Brain microvascular endothelial cell (primary cell): Measurements from ENCODE around the gene PTH2R.

Experiments
- DNase-seq: peaks from one replicate; pipeline ENCODE4 v3.0.0-alpha.2; 2020
- H3K27ac ChIP-seq: fragments of 250-450 bp; sonication (Bioruptor Pico); 2 replicates; pipeline ENCODE4 v1.5.1; 2020; ENCODE audit warnings: mild to moderate bottlenecking, moderate library complexity
- H3K27me3 ChIP-seq: fragments of 250-450 bp; sonication (Bioruptor Pico); replicated peaks from 2 replicates; pipeline ENCODE4 v1.5.1; 2020; ENCODE audit warnings: mild to moderate bottlenecking
- H3K36me3 ChIP-seq: fragments of 250-450 bp; sonication (Bioruptor Pico); replicated peaks from 2 replicates; pipeline ENCODE4 v1.5.1; 2020; ENCODE audit warnings: mild to moderate bottlenecking
- H3K4me3 ChIP-seq: 2 replicates; pipeline ENCODE4 v1.5.1; 2011; ENCODE audit warnings: low read depth, mild to moderate bottlenecking, control low read depth, low read length, moderate library complexity
- in situ Hi-C: cut with HindIII; loops from 2 replicates; pipeline ENCODE4 v1.10.0; 2017; ENCODE audit warnings: low sequenced_read_pairs, low pct_ligation_motif_present
- TF ChIP-seq, protein P1 (sequence below): IDR thresholded peaks from 2 replicates; pipeline ENCODE4 v1.5.1; 2011; ENCODE audit warnings: low read depth, mild to moderate bottlenecking, moderate library complexity, low read length, control low read depth, inconsistent platforms; ENCODE audit errors: missing control alignments

The PTH2R gene

DNA sequence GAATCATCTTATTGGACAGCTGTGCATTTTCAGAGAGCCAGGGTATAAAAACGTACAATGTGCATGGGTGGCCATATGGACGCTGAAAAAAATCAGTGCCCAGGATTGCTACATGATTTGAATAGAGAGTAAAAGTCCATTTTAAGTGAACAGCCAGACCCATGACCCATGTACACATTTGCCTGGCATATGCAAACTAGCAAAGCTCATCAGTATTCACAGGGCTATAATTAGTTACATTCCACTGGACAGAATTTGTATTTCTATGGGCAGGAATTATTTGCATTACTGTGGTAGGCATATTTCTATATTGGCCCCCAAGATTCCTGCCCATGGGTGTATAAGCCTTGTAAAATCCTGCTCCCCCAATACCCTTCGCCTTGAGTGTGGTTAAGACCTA, 78.8 kb downstream of the PTH2R start:
- no peak for DNase-seq
- Histone ChIP-seq H3K4me3 (no peak overlapping the region), H3K27ac (no peak overlapping the region), H3K27me3 (no peaks in the 10 kb centered on the region), H3K36me3 (no peaks in the 10 kb centered on the region)
- in situ Hi-C loops: no loop called here
- TF ChIP-seq, protein P1, sequence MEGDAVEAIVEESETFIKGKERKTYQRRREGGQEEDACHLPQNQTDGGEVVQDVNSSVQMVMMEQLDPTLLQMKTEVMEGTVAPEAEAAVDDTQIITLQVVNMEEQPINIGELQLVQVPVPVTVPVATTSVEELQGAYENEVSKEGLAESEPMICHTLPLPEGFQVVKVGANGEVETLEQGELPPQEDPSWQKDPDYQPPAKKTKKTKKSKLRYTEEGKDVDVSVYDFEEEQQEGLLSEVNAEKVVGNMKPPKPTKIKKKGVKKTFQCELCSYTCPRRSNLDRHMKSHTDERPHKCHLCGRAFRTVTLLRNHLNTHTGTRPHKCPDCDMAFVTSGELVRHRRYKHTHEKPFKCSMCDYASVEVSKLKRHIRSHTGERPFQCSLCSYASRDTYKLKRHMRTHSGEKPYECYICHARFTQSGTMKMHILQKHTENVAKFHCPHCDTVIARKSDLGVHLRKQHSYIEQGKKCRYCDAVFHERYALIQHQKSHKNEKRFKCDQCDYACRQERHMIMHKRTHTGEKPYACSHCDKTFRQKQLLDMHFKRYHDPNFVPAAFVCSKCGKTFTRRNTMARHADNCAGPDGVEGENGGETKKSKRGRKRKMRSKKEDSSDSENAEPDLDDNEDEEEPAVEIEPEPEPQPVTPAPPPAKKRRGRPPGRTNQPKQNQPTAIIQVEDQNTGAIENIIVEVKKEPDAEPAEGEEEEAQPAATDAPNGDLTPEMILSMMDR: no peak

DNA sequence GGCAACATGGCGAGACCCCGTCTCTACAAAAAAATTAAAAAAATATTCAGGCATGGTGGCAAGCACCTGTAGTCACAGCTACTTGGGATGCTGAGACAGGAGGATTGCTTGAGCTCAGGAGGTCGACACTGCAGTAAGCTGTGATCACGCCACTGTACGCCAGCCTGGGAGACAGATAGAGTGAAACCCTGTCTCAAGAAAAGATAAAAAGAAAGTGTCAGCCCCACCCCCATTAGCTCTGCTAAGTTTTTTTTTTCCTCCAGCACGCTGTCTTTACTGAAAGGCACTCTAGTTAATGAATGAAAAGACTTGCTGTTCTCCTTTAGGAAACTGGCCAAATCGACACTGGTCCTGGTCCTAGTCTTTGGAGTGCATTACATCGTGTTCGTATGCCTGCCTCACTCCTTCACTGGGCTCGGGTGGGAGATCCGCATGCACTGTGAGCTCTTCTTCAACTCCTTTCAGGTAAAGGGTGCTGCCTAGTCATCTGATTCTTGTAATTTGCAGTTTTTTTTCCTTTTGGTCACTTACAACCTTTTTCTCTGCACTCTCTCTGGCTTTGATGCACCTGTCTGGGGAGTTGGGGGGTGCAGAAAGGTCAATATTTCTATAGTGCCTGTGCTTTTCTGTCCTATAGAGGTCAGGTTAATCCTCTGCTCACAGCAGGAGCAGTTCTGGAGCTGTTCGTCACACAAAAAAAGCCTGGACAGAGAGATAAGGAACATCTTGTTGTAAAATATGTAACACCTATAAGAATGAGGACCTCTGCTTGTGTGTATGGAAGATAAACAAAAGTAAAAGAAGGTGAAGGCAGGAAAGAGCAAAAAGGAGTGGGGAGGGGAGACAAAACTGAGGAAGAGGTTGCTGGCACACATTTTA, 82.3 kb downstream of the PTH2R start:
- no peak overlapping the region for H3K4me3 ChIP-seq
- TF ChIP-seq, protein P1: no peak
- no peak for DNase-seq
- H3K27ac ChIP-seq: no peak overlapping the region
- no peaks in the 10 kb centered on the region for H3K27me3 ChIP-seq
- H3K36me3 ChIP-seq: no peaks in the 10 kb centered on the region
- in situ Hi-C loops: no loop called here

DNA sequence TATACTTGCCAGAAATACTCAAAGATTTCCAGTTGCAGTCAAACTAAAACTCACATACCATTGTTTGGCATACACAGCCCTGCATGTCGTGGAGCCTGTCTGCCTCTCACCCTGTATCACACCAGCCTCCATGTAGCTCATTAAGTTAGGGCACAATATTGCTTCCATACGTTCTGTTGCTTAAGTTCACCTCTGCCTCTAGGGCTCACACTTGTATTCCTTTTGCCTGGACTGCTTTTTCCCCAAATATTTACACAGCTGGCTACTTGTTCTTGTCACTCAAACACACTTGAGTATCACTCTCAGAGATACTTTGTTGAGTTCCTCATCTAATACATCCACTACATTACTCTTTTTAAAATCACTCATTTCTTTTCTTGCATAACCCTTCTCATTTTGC, 83.1 kb downstream of the PTH2R start:
- TF ChIP-seq, protein P1: no peak
- in situ Hi-C loops: no loop called here
- no peak overlapping the region for H3K27ac ChIP-seq
- DNase-seq: no peak
- no peaks in the 10 kb centered on the region for H3K36me3 ChIP-seq
- no peaks in the 10 kb centered on the region for H3K27me3 ChIP-seq
- H3K4me3 ChIP-seq: no peak overlapping the region

DNA sequence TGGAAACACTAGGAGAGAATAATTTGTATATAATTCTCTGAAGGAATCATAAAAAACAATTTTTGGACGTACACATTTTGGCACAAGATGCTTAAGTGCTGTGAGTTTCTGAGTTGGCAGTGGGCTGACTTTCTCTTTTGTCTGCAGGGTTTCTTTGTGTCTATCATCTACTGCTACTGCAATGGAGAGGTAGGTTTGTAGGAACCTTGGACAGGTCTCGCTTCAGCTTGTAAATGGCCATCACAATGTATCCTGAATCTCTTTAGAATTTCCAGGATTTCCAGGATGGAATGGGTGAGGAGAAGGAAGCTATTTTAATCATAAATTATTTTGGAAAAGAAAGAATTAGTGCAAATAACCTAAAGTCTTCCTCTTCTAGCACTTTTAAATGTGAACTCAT, 83.9 kb downstream of the PTH2R start:
- TF ChIP-seq, protein P1: no peak
- Histone ChIP-seq H3K27ac (no peak overlapping the region), H3K36me3 (no peaks in the 10 kb centered on the region), H3K4me3 (no peak overlapping the region), H3K27me3 (no peaks in the 10 kb centered on the region)
- in situ Hi-C loops: no loop called here
- no peak for DNase-seq

DNA sequence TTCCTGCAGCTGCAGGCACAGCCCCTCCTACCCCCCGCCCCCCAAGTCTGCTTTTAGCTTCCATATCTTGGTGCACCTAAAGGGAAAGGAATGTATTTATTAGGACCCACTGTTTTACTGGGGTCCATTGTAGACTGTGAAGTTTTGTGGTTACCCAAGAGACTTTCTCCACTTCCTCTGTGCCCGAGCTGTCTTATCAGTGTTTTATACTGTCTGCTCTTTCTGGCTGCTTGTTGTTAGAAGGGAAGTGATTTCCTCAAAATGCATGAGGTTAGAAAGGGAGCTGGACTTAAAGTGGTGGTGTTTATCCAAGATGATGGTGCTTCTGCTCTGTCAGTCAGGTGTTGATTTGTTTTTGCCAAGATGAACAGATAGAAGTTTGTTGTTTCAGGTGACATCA, 85.0 kb downstream of the PTH2R start:
- in situ Hi-C loops: no loop called here
- Histone ChIP-seq H3K4me3 (no peak overlapping the region), H3K27me3 (no peaks in the 10 kb centered on the region), H3K27ac (no peak overlapping the region), H3K36me3 (no peaks in the 10 kb centered on the region)
- DNase-seq: no peak
- TF ChIP-seq, protein P1: no peak

DNA sequence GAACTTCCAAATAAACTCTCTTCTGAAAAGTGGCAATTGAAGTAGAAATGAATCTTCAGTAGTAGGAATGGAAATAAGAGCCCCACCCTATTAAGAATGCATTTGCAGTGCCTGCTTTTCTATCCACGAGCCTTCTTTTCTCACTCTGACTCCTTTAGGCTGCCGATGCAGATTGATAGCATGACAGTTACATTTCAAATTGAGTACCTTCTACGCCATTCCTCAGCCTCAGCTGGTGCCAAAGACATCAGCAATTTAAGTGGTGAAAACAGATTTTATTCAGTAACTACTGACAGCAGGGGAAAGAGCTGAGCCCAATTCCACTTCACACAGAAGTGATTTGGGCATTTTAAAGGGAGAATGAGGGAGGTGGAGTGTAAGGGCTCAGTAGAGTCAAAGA, 85.5 kb downstream of the PTH2R start:
- H3K27me3 ChIP-seq: no peaks in the 10 kb centered on the region
- no peak for DNase-seq
- H3K36me3 ChIP-seq: no peaks in the 10 kb centered on the region
- in situ Hi-C loops: no loop called here
- H3K4me3 ChIP-seq: no peak overlapping the region
- H3K27ac ChIP-seq: no peak overlapping the region
- TF ChIP-seq, protein P1: no peak
